Neural progenitor cell (in vitro differentiated cells): ENCODE results near the gene PTX4.

ENCODE experiments used
- CTCF ChIP-seq: fragments of 200-600 bp; sonication (generic); IDR thresholded peaks from 2 replicates; pipeline ENCODE4 v1.5.1; 2017; ENCODE audit warnings: antibody characterized with exemption, mild to moderate bottlenecking
- EZH2 ChIP-seq: fragments of 200-600 bp; sonication (generic); IDR thresholded peaks from 2 replicates; pipeline ENCODE4 v1.6.1; 2017; ENCODE audit warnings: antibody characterized with exemption, mild to moderate bottlenecking, moderate library complexity

- TF ChIP-seq CTCF (no peak), EZH2 (no peak)
Observed at GRCh38 chr16:1512774-1513173, 24.0 kb upstream of the PTX4 start.
